Epithelial cell of esophagus (primary cell): Measurements from ENCODE around the gene EXTL1.
A peak's percentile ranks its signal among the peaks of the same experiment; 100 is the strongest.

Experiments used
- DNase-seq: peaks from one replicate; pipeline ENCODE4 v3.0.0; 2010; ENCODE audit warnings: low read depth
- H3K4me3 ChIP-seq: 2 replicates; pipeline ENCODE4 v1.5.1; 2011; ENCODE audit warnings: mild to moderate bottlenecking, low read length, control low read depth
- CTCF ChIP-seq: IDR thresholded peaks from 2 replicates; pipeline ENCODE4 v1.5.1; 2011; ENCODE audit warnings: low read depth, mild to moderate bottlenecking, low read length, control low read depth, inconsistent platforms; ENCODE audit not compliant: insufficient read depth; ENCODE audit errors: missing control alignments

Gene EXTL1

DNA sequence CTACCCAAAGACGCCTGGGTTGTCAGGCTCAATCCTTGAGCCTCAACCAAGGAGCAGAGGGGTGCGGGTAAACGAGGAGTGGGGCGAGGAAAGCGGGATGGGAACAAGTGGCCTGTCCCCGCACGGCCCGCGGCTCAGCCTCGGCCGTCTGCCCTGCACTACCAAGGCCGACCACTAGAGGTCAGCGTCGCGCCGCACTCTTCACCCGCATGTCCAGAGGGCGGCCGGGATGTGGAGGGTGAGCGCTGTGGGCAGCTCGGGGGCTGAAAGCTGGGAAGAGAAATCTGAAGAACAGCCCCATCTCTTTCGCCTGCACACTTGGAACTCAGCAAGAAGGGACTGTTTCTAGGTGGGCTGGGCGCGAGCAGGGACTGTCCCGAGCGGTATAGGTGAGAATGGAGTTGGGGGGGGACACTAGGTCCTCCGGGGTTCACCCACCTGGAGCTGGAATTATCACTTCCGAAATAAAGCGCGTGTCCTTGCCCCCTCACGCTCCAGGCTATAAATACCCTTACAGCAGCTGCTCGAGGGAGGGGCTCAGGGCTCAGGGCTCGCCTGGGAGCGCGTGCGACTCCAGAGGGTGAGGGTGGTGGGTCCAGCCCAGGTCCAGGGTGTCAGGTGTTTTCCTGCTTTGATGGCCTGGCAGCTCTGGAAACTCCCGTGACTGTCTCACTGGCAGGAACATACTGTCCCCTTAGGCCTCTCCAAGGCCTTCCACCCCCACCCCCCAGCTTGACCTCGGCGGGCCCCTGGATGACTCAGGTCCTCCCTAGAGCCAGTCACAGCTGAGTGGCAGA lies 14.6 kb downstream of the EXTL1 start:
- TF ChIP-seq CTCF, result peak; percentile 94
- DNase-seq, result peak; percentile 65

DNA sequence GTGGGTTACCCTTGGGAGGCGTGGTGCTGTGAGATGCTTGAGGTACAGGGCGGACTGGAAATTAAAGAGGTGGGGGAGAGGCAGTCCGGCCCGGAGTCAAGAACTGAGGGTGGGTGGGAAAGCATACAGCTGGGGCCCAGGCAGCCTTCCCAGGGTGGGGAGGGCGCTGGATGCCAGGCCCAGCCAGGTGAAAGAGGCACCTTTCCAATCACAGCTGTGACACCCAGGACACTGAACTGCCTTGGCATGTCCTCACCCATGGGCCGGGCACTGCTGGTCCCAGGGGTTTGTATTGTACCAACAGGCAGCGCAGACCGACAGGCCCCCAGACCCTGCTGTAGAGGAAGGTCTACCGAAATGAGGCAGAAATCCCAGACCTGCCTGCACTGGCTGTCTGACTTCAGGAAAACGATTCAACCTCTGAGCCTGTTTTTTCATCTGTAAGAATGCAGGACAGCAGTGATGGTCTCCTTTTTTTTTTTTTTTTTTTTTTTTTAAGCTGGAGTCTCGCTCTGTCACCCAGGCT lies 15.2 kb downstream of the EXTL1 start:
- no peak for DNase-seq
- TF ChIP-seq CTCF, result no peak
- no peak overlapping the region for H3K4me3 ChIP-seq

More for the DNA sequence above, 14.6 kb downstream of the EXTL1 start:
- H3K4me3 ChIP-seq, result peak overlapping the region; percentile 89

GRCh38 chr1:26037904-26038303 lies 16.3 kb downstream of the EXTL1 start:
- TF ChIP-seq CTCF, result no peak
- H3K4me3 ChIP-seq, result no peak overlapping the region
- no peak for DNase-seq

- no peak for TF ChIP-seq CTCF
- H3K4me3 ChIP-seq, result no peak overlapping the region
- DNase-seq, result no peak
Measured at GRCh38 chr1:26038477-26038876, 16.9 kb downstream of the EXTL1 start.

DNA sequence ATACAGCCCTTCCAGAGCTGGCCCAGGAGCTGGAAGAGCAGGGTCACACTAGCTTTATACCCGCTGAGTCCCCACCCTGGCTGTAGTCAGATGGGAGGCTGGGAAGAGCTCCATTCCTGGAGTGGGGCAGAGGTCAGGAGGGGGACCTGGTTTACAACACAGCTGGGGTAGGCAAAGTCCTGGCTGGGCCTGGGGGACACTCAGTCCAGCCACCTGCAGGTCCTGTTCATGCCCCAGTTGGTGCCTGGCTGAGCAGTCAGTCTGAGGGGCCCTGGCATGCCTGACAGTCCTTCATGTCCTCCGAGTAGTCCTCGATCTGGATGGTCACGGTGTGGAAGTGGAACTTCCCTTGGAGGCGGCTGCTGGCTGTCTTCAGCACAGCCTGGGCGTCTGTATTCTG lies 17.3 kb downstream of the EXTL1 start:
- DNase-seq, result no peak
- TF ChIP-seq CTCF, result no peak
- no peak overlapping the region for H3K4me3 ChIP-seq

DNA sequence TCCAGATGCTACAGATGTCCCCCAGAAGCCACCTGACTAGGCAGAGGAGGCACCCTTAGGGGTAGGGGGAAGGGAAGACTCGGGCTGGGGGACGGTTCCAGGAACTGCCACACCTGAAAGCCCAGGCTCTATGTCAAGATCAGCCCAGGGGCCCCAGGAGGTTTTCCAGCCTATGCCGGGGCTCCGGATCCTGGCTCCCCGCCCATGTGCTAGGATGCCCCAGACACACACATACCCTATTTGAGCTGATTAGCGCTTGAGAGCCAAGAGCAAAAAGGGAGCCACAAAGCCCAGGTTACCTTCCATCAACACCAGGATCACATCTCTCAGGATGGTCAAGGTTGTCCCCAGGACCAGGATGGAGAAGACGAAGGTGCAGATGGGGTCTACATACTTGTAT lies 19.8 kb downstream of the EXTL1 start:
- no peak for TF ChIP-seq CTCF
- no peak overlapping the region for H3K4me3 ChIP-seq
- no peak for DNase-seq

- no peak overlapping the region for H3K4me3 ChIP-seq
- no peak for TF ChIP-seq CTCF
- no peak for DNase-seq
Measured at GRCh38 chr1:26041978-26042377, 20.4 kb downstream of the EXTL1 start.
